HepG2 (cell line): Measurements from ENCODE around the gene ADI1. TPM values are rescaled to one million over a fixed set of nuclear protein-coding genes. Genes with fewer than 3 reads are reported as not detected.

Experiments
- BRCA1 ChIP-seq: sonication (generic); formaldehyde crosslinking; IDR thresholded peaks from 2 replicates; pipeline ENCODE4 v1.4.0; 2020; ENCODE audit warnings: missing genetic modification reagents
- CENPX ChIP-seq: sonication (generic); formaldehyde crosslinking; IDR thresholded peaks from 2 replicates; pipeline ENCODE4 v1.9.0; 2021; ENCODE audit warnings: mild to moderate bottlenecking, missing genetic modification reagents, moderate library complexity
- CHCHD3 ChIP-seq: sonication (generic); formaldehyde crosslinking; IDR thresholded peaks from 2 replicates; pipeline ENCODE4 v1.8.0; 2022; ENCODE audit warnings: mild to moderate bottlenecking, missing genetic modification reagents, moderate library complexity
- DDIT3 ChIP-seq: sonication (generic); formaldehyde crosslinking; IDR thresholded peaks from 2 replicates; pipeline ENCODE4 v1.4.0; 2020; ENCODE audit warnings: mild to moderate bottlenecking, missing genetic modification reagents
- HCFC1 ChIP-seq: fragments of 150-350 bp; IDR thresholded peaks from 2 replicates; pipeline ENCODE4 v1.6.1; 2014; ENCODE audit warnings: low read depth, low read length
- IKZF4 ChIP-seq: sonication (generic); formaldehyde crosslinking; IDR thresholded peaks from 2 replicates; pipeline ENCODE4 v1.5.1; 2020; ENCODE audit warnings: borderline replicate concordance, mild to moderate bottlenecking, low read depth, missing genetic modification reagents; ENCODE audit errors: not compliant biosample characterization
- IRF2 ChIP-seq: IDR thresholded peaks from 2 replicates; pipeline ENCODE4 v1.6.1; 2018; ENCODE audit warnings: missing genetic modification reagents, missing compliant biosample characterization
- KLF15 ChIP-seq: sonication (generic); formaldehyde crosslinking; IDR thresholded peaks from 2 replicates; pipeline ENCODE4 v1.8.1; 2023; ENCODE audit warnings: borderline replicate concordance, mild to moderate bottlenecking, inconsistent platforms, missing genetic modification reagents, mixed read lengths
- MAFF ChIP-seq: IDR thresholded peaks from 2 replicates; pipeline ENCODE4 v1.6.1; 2011; ENCODE audit warnings: low read depth, low read length, improper control_type of control experiment
- MBNL3 ChIP-seq: fragments of 250-450 bp; sonication (Bioruptor Pico); conservative IDR thresholded peaks from 2 replicates; pipeline ENCODE4 v1.8.0; 2022; ENCODE audit warnings: mild to moderate bottlenecking, inconsistent platforms
- NCOA1 ChIP-seq: sonication (generic); formaldehyde crosslinking; IDR thresholded peaks from 2 replicates; pipeline ENCODE4 v1.9.0; 2021; ENCODE audit warnings: missing genetic modification reagents
- NFIB ChIP-seq: sonication (generic); formaldehyde crosslinking; IDR thresholded peaks from 2 replicates; pipeline ENCODE4 v1.9.0; 2021; ENCODE audit warnings: missing genetic modification reagents, mild to moderate bottlenecking, borderline replicate concordance
- NFIC ChIP-seq: IDR thresholded peaks from 2 replicates; pipeline ENCODE4 v1.6.1; 2012; ENCODE audit warnings: mild to moderate bottlenecking, low read length, inconsistent platforms
- PAX8 ChIP-seq: sonication (generic); formaldehyde crosslinking; IDR thresholded peaks from 2 replicates; pipeline ENCODE4 v1.8.0; 2022; ENCODE audit warnings: mild to moderate bottlenecking, missing genetic modification reagents, borderline replicate concordance
- PHF21A ChIP-seq: sonication (generic); formaldehyde crosslinking; IDR thresholded peaks from 2 replicates; pipeline ENCODE4 v1.5.0; 2020; ENCODE audit warnings: mild to moderate bottlenecking, missing genetic modification reagents
- PLRG1 ChIP-seq: fragments of 450-650 bp; conservative IDR thresholded peaks from 2 replicates; pipeline ENCODE4 v1.6.1; 2016
- PRMT3 ChIP-seq: sonication (generic); formaldehyde crosslinking; IDR thresholded peaks from 2 replicates; pipeline ENCODE4 v1.8.1; 2022; ENCODE audit warnings: low read depth, mild to moderate bottlenecking, moderate library complexity, missing genetic modification reagents, borderline replicate concordance
- RBM22 ChIP-seq: fragments of 200-400 bp; formaldehyde crosslinking; optimal IDR thresholded peaks from 2 replicates; pipeline ENCODE3; 2017; ENCODE audit warnings: mild to moderate bottlenecking, low read length, moderate library complexity
- SALL1 ChIP-seq: sonication (generic); formaldehyde crosslinking; IDR thresholded peaks from 2 replicates; pipeline ENCODE4 v1.8.0; 2022; ENCODE audit warnings: mild to moderate bottlenecking, missing genetic modification reagents
- SOX6 ChIP-seq, 2 experiments: fragments of 450-650 bp in 1 of 2; sonication (generic) in 1 of 2; formaldehyde crosslinking in 1 of 2; IDR thresholded peaks; 2 replicates each; pipeline versions ENCODE4 v1.4.0 to v1.6.1; 2017 to 2020; ENCODE audit warnings: antibody characterized with exemption in 1 of 2, mild to moderate bottlenecking in 1 of 2, missing genetic modification reagents in 1 of 2
- TCF7L2 ChIP-seq: IDR thresholded peaks from 2 replicates; pipeline ENCODE4 v1.6.1; 2011; ENCODE audit warnings: mild to moderate bottlenecking, low read depth, low read length, moderate library complexity
- XRCC5 ChIP-seq: fragments of 200-400 bp; formaldehyde crosslinking; optimal IDR thresholded peaks from 2 replicates; pipeline ENCODE3; 2017; ENCODE audit warnings: mild to moderate bottlenecking, low read length
- ZBTB7A ChIP-seq: sonication (generic); formaldehyde crosslinking; IDR thresholded peaks from 2 replicates; pipeline ENCODE4 v1.8.0; 2022; ENCODE audit warnings: mild to moderate bottlenecking, missing genetic modification reagents
- ZFY ChIP-seq: sonication (generic); formaldehyde crosslinking; IDR thresholded peaks from 2 replicates; pipeline ENCODE4 v1.4.0; 2020; ENCODE audit warnings: missing genetic modification reagents
- ZIK1 ChIP-seq: sonication (generic); formaldehyde crosslinking; IDR thresholded peaks from 2 replicates; pipeline ENCODE4 v1.5.0; 2020; ENCODE audit warnings: mild to moderate bottlenecking, low read depth, missing genetic modification reagents, borderline replicate concordance
- ZNF12 ChIP-seq: sonication (generic); formaldehyde crosslinking; IDR thresholded peaks from 2 replicates; pipeline ENCODE4 v1.5.0; 2020; ENCODE audit warnings: missing genetic modification reagents
- ZNF17 ChIP-seq: sonication (generic); formaldehyde crosslinking; IDR thresholded peaks from 2 replicates; pipeline ENCODE4 v1.5.0; 2020; ENCODE audit warnings: mild to moderate bottlenecking, missing genetic modification reagents
- ZNF354B ChIP-seq: sonication (generic); formaldehyde crosslinking; IDR thresholded peaks from 2 replicates; pipeline ENCODE4 v1.8.0; 2022; ENCODE audit warnings: mild to moderate bottlenecking, missing genetic modification reagents
- ZNF432 ChIP-seq: sonication (generic); formaldehyde crosslinking; IDR thresholded peaks from 2 replicates; pipeline ENCODE4 v1.5.0; 2020; ENCODE audit warnings: missing genetic modification reagents, mild to moderate bottlenecking, borderline replicate concordance
- ZNF543 ChIP-seq: sonication (generic); formaldehyde crosslinking; IDR thresholded peaks from 2 replicates; pipeline ENCODE4 v1.4.0; 2020; ENCODE audit warnings: mild to moderate bottlenecking, missing genetic modification reagents
- ZNF709 ChIP-seq: sonication (generic); formaldehyde crosslinking; IDR thresholded peaks from 2 replicates; pipeline ENCODE4 v1.5.0; 2020; ENCODE audit warnings: mild to moderate bottlenecking, missing genetic modification reagents
- ZNF720 ChIP-seq: sonication (generic); formaldehyde crosslinking; IDR thresholded peaks from 2 replicates; pipeline ENCODE4 v1.4.0; 2020; ENCODE audit warnings: missing genetic modification reagents
- ZNF724P ChIP-seq: sonication (generic); formaldehyde crosslinking; IDR thresholded peaks from 2 replicates; pipeline ENCODE4 v1.8.0; 2022; ENCODE audit warnings: missing genetic modification reagents, borderline replicate concordance
- ZNF761 ChIP-seq: sonication (generic); formaldehyde crosslinking; conservative IDR thresholded peaks from 2 replicates; pipeline ENCODE4 v1.4.0; 2020; ENCODE audit warnings: mild to moderate bottlenecking, missing genetic modification reagents
- ZNF766 ChIP-seq: sonication (generic); formaldehyde crosslinking; IDR thresholded peaks from 2 replicates; pipeline ENCODE4 v1.5.0; 2020; ENCODE audit warnings: missing genetic modification reagents, borderline replicate concordance
- ZNF841 ChIP-seq: sonication (generic); formaldehyde crosslinking; IDR thresholded peaks from 2 replicates; pipeline ENCODE4 v1.8.1; 2023; ENCODE audit warnings: missing genetic modification reagents, borderline replicate concordance
- polyA plus RNA-seq, 8 experiments: library from polyadenylated mRNA; depleted of rRNA in 3 of 8; stranded (reverse) in 7 of 8; unstranded in 1 of 8; fragments of >200 nt; fragmentation: Illumina TruSeq in 4 of 8; extraction: Trizol in 4 of 8; gene quantifications; 2 replicates each; pipeline versions ENCODE4 v1.2.1 to v1.2.3, GENCODE V29; 2011 to 2016; ENCODE audit warnings: low read depth in 4 of 8, missing spikeins in 1 of 8, mixed read lengths in 1 of 8; ENCODE audit not compliant: insufficient read depth in 1 of 8
- total RNA-seq, 5 experiments: library from RNA; depleted of rRNA; stranded (reverse); fragments of >200 nt; fragmentation: Illumina TruSeq; extraction: Trizol; gene quantifications; 2 replicates each; pipeline ENCODE4 v1.2.3, GENCODE V29; 2016; ENCODE audit warnings: low read depth in 1 of 5

ADI1 gene
- total and polyA plus RNA-seq, 2 of the 13 experiments (the other 11 are each of a cell fraction or from before 2014, with no cell fraction given): 28.7 to 123 TPM

DNA sequence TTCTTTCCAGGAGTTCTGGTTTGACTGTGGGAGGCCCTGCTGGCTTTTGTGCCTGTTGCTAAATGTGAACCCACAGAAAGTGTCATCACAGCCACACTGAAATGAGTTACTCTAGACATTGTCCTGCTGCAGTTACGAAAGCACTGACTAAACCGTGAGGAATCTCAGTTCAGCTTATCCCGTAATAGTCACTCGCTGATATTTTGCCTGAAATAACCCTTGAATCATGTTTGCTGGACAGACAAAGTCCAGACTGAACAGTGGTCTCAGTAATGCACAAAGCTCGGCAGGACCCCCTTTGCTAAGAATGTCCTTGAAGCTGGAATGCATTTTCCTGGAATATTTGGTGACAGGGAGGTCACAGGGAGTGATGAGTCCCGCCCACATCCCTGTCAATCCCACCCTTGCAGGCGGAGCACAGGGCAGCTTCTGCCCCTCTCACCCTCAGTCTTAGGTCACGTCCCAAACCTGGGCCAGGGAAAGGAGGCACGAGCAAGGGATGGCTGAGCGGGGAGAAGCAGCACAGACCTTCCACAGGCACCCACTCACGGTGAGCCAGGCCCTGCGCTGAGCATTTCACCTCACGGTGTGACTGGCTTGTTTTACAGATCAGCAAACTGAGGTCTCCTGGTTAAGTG lies 53.4 kb downstream of the ADI1 start (continued):
- TF ChIP-seq TCF7L2 (no peak), BRCA1 (CRISPR knock-in tag) (no peak), ZNF17 (CRISPR knock-in tag) (no peak), SALL1 (CRISPR knock-in tag) (peak; percentile 96), ZNF709 (CRISPR knock-in tag) (no peak), XRCC5 (peak; percentile 26), RBM22 (peak; percentile 18), ZFY (CRISPR knock-in tag) (no peak; the same call in 1 of the 2 replicates), CHCHD3 (CRISPR knock-in tag) (no peak), PLRG1 (no peak), HCFC1 (no peak), ZNF724P (peak; percentile 78; the same call in 1 of the 2 replicates), MAFF (peak; percentile 28; the same call in 1 of the 2 replicates), SOX6 (IDR thresholded peaks at IDR 0.05) (no peak), SOX6 (CRISPR knock-in tag; IDR thresholded peaks at IDR 0.05) (peak; percentile 94), NCOA1 (CRISPR knock-in tag) (peak; percentile 77), ZNF432 (CRISPR knock-in tag) (no peak), CENPX (CRISPR knock-in tag) (no peak), PRMT3 (CRISPR knock-in tag) (no peak), ZNF761 (peak; percentile 93), ZNF354B (CRISPR knock-in tag) (no peak), PAX8 (no peak; the same call in 1 of the 2 replicates), DDIT3 (CRISPR knock-in tag) (no peak), MBNL3 (CRISPR knock-in tag) (no peak), IKZF4 (CRISPR knock-in tag) (no peak), IRF2 (CRISPR knock-in tag) (peak; percentile 87), ZNF720 (no peak), NFIB (CRISPR knock-in tag) (no peak), PHF21A (CRISPR knock-in tag) (peak; percentile 98), ZNF766 (CRISPR knock-in tag) (0 out of 2 replicates have a peak, but pooled peaks have one; percentile 37), ZIK1 (CRISPR knock-in tag) (no peak), NFIC (no peak), KLF15 (no peak), ZBTB7A (peak; percentile 94), ZNF543 (peak; percentile 88; the same call in 1 of the 2 replicates), ZNF841 (no peak), ZNF12 (CRISPR knock-in tag) (no peak)
